ENCODE data around the gene BLOC1S6. TPM values are rescaled to one million over a fixed set of nuclear protein-coding genes. Genes with fewer than 3 reads are reported as not detected.
A peak's percentile ranks its signal among the peaks of the same experiment; 100 is the strongest.

BLOC1S6 gene
- polyA plus RNA-seq, 1 experiment, result 39.0 TPM

GRCh38 chr15:45594835-45595530, 7.8 kb downstream of the BLOC1S6 start:
- peak overlapping the region; percentile 11 for H3K27ac ChIP-seq (ENCODE audit: low read depth, low read length)
- no peaks in the 10 kb centered on the region for H3K27me3 ChIP-seq (ENCODE audit: control insufficient read depth, insufficient read depth, low read length)
- no peak overlapping the region for H3K4me3 ChIP-seq (ENCODE audit: low read depth, low read length)
- TF ChIP-seq CTCF (IDR thresholded peaks at IDR 0.05; ENCODE audit: low read depth, low read length), result no peak
- no peak for DNase-seq (ENCODE audit: low read depth, low spot score)
- no peaks in the 10 kb centered on the region for H3K9me3 ChIP-seq (ENCODE audit: control insufficient read depth, insufficient read depth, low read length)
- ChIA-PET CTCF (interaction anchor here (1.2 to 4.9 kb wide), 6 partner anchors 17 to 165 kb away, joined by 3 to 27 read pairs (median 8); no protein-coding TSS in a partner anchor), POLR2A (no interaction called here)

DNA sequence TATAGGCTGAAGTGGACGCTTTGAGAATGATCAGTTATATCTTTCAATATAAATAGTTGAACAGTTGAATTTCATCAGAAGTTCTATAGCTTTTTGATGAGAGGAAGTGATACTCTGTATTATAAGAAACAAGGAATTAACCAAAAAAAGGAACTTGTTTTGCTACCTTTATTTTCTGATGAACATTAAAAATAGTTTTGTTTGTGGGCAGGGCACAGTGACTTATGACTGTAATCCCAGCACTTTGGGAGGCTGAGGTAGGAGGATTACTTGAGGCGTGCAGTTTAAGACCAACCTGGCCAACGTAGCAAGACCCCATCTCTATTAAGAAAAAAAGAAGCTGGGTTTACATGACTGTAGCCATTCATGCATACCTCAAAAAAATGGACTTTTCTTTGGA, 16.7 kb downstream of the BLOC1S6 start:
- DNase-seq (ENCODE audit: low read depth, low spot score), result no peak
- no peaks in the 10 kb centered on the region for H3K27me3 ChIP-seq (ENCODE audit: control insufficient read depth, insufficient read depth, low read length)
- ChIA-PET CTCF (interaction anchor here (0.8 to 4.0 kb wide), 3 partner anchors 10 to 171 kb away, joined by 3 to 15 read pairs (median 11); no protein-coding TSS in a partner anchor), POLR2A (no interaction called here)
- TF ChIP-seq CTCF (IDR thresholded peaks at IDR 0.05; ENCODE audit: low read depth, low read length), result no peak
- no peak overlapping the region for H3K4me3 ChIP-seq (ENCODE audit: low read depth, low read length)
- H3K27ac ChIP-seq (ENCODE audit: low read depth, low read length), result no peak overlapping the region
- no peaks in the 10 kb centered on the region for H3K9me3 ChIP-seq (ENCODE audit: control insufficient read depth, insufficient read depth, low read length)

DNA sequence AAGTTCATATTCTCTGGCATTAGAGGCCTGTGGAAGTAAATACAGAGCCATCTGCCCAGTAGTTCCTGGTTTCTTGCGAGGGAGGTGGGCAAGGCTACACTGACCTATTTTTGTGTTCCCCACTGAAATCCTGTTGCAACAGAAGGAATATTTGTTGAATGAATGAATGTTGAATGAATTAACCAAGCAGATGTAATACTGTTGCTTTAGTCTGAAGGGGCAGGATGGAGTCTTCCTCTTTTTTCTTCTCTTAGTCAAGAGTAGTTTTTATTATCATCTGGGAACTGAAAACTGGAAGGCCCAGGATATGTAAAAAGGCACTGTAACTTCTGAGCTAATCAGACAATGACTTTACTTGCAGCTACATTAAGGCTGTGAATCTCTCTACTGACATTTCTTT, 17.1 kb downstream of the BLOC1S6 start:
- TF ChIP-seq CTCF (IDR thresholded peaks at IDR 0.05; ENCODE audit: low read depth, low read length), result no peak
- no peak for DNase-seq (ENCODE audit: low read depth, low spot score)
- CTCF ChIA-PET, result interaction anchor here (0.8 to 4.0 kb wide), 3 partner anchors 9 to 171 kb away, joined by 3 to 15 read pairs (median 11); no protein-coding TSS in a partner anchor
- Histone ChIP-seq H3K27ac (ENCODE audit: low read depth, low read length) (no peak overlapping the region), H3K4me3 (ENCODE audit: low read depth, low read length) (no peak overlapping the region), H3K9me3 (ENCODE audit: control insufficient read depth, insufficient read depth, low read length) (no peaks in the 10 kb centered on the region), H3K27me3 (ENCODE audit: control insufficient read depth, insufficient read depth, low read length) (no peaks in the 10 kb centered on the region)
- POLR2A ChIA-PET, result no interaction called here

GRCh38 chr15:45606413-45606812, 19.2 kb downstream of the BLOC1S6 start:
- TF ChIP-seq CTCF (IDR thresholded peaks at IDR 0.05; ENCODE audit: low read depth, low read length), result no peak
- CTCF ChIA-PET, result interaction anchor here (1.2 to 2.3 kb wide), 3 partner anchors 7 to 176 kb away, joined by 4 to 19 read pairs (median 4); no protein-coding TSS in a partner anchor
- POLR2A ChIA-PET, result no interaction called here

DNA sequence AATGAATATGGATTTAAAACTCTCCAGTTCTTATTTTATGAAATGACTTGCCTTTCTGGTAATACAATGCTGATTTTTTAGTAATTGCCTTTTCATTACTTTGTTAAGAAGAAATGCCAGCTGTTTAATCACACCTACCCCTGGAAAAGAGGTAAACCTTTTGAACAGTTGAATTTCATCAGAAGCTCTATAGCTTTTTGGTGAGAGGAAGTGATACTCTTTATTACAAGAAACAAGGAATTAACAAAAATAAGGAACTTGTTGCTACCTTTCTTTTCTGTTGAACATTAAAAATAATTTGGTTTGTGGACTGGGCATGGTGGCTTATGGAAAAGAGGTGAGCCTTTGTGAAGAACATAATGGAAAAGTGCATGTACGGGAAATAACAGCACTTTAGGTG, 19.7 kb downstream of the BLOC1S6 start:
- ChIA-PET POLR2A (no interaction called here), CTCF (interaction anchor here (1.5 to 2.3 kb wide), 2 partner anchors 148 to 176 kb away, joined by 4 to 19 read pairs; no protein-coding TSS in a partner anchor)
- no peak for TF ChIP-seq CTCF (IDR thresholded peaks at IDR 0.05; ENCODE audit: low read depth, low read length)
- no peak overlapping the region for H3K4me3 ChIP-seq (ENCODE audit: low read depth, low read length)
- no peaks in the 10 kb centered on the region for H3K9me3 ChIP-seq (ENCODE audit: control insufficient read depth, insufficient read depth, low read length)
- no peaks in the 10 kb centered on the region for H3K27me3 ChIP-seq (ENCODE audit: control insufficient read depth, insufficient read depth, low read length)
- no peak overlapping the region for H3K27ac ChIP-seq (ENCODE audit: low read depth, low read length)
- no peak for DNase-seq (ENCODE audit: low read depth, low spot score)

More at GRCh38 chr15:45606413-45606812, 19.2 kb downstream of the BLOC1S6 start:
- Histone ChIP-seq H3K9me3 (ENCODE audit: control insufficient read depth, insufficient read depth, low read length) (no peaks in the 10 kb centered on the region), H3K27me3 (ENCODE audit: control insufficient read depth, insufficient read depth, low read length) (no peaks in the 10 kb centered on the region), H3K4me3 (ENCODE audit: low read depth, low read length) (no peak overlapping the region), H3K27ac (ENCODE audit: low read depth, low read length) (no peak overlapping the region)
- DNase-seq (ENCODE audit: low read depth, low spot score), result no peak
